PC-9 (cell line): ENCODE data around the gene KIFC1. TPM values are rescaled to one million over a fixed set of nuclear protein-coding genes. Genes with fewer than 3 reads are reported as not detected.
"Not testable (repeated sequence)": the region's sequence is repeated elsewhere in the genome, so short reads cannot be mapped to it uniquely, and the experiment has no call there.

Experiments
- BruUV-seq: library from RNA; stranded (reverse); fragments of 400-500 nt; replicated peaks from 2 replicates; lab custom pipeline; 2021; lab: Mats Ljungman, UMichigan
- CTCF ChIA-PET: fragments of 300-600 bp; sonication (Branson Sonifier 250); formaldehyde crosslinking; loops from one replicate; lab custom pipeline; 2022; ENCODE audit warnings: antibody characterized with exemption; lab: Charles Lee
- POLR2A ChIA-PET: fragments of 300-600 bp; sonication (Branson Sonifier 250); formaldehyde crosslinking; loops from one replicate; lab custom pipeline; 2022; ENCODE audit warnings: antibody characterized with exemption; ENCODE audit not compliant: unreplicated experiment; lab: Charles Lee
- DNase-seq, 2 experiments: peaks; one replicate each; pipeline versions ENCODE4 v3.0.0 to v3.0.0-alpha.2; 2015 to 2022; ENCODE audit warnings: mixed read lengths in 1 of 2
- H2AFZ ChIP-seq: fragments of 200-600 bp; sonication (generic); 2 replicates; pipeline ENCODE4 v1.8.1; 2017; ENCODE audit warnings: antibody characterized with exemption
- H3F3A ChIP-seq: fragments of 200-600 bp; sonication (generic); 2 replicates; pipeline ENCODE4 v1.8.1; 2017; ENCODE audit warnings: antibody characterized with exemption, mild to moderate bottlenecking, low read depth; ENCODE audit not compliant: insufficient read depth
- H3K27ac ChIP-seq: fragments of 200-600 bp; sonication (generic); 2 replicates; pipeline ENCODE4 v1.6.1; 2016; ENCODE audit warnings: mixed run types
- H3K27me3 ChIP-seq: fragments of 200-600 bp; sonication (generic); 2 replicates; pipeline ENCODE4 v1.6.1; 2016; ENCODE audit warnings: low read depth, mixed run types; ENCODE audit not compliant: insufficient read depth
- H3K36me3 ChIP-seq: fragments of 200-600 bp; sonication (generic); 2 replicates; pipeline ENCODE4 v1.6.1; 2016; ENCODE audit warnings: low read depth, mixed run types
- H3K4me1 ChIP-seq: fragments of 200-600 bp; sonication (generic); replicated peaks from 2 replicates; pipeline ENCODE4 v1.6.1; 2016; ENCODE audit warnings: mixed run types; ENCODE audit not compliant: insufficient read depth
- H3K4me2 ChIP-seq: fragments of 200-600 bp; sonication (generic); 2 replicates; pipeline ENCODE4 v1.6.1; 2017; ENCODE audit warnings: mixed run types
- H3K4me3 ChIP-seq: fragments of 200-600 bp; sonication (generic); 2 replicates; pipeline ENCODE4 v1.6.1; 2016; ENCODE audit warnings: mixed run types
- H3K79me2 ChIP-seq: fragments of 200-600 bp; sonication (generic); 2 replicates; pipeline ENCODE4 v1.6.1; 2017; ENCODE audit warnings: low read depth, mixed run types
- H3K9me2 ChIP-seq: fragments of 200-600 bp; sonication (generic); 2 replicates; pipeline ENCODE4 v1.8.1; 2017; ENCODE audit warnings: mild to moderate bottlenecking; ENCODE audit not compliant: insufficient read depth
- H3K9me3 ChIP-seq: fragments of 200-600 bp; sonication (generic); 2 replicates; pipeline ENCODE4 v1.8.1; 2016; ENCODE audit warnings: low read depth; ENCODE audit not compliant: insufficient read depth
- H4K20me1 ChIP-seq: fragments of 200-600 bp; sonication (generic); 2 replicates; pipeline ENCODE4 v1.8.1; 2017; ENCODE audit not compliant: insufficient read depth
- EZH2 ChIP-seq: fragments of 200-600 bp; sonication (generic); IDR thresholded peaks from 2 replicates; pipeline ENCODE4 v1.8.0; 2017; ENCODE audit warnings: antibody characterized with exemption, low read depth
- intact Hi-C: fragments of 100-400 bp; cut with micrococcal nuclease; formaldehyde crosslinking; loops from one replicate; pipeline ENCODE4 v1.10.0; 2022; ENCODE audit not compliant: unreplicated experiment
- total RNA-seq: library from RNA; stranded (reverse); gene quantifications from 2 replicates; pipeline ENCODE4 v1.2.3, GENCODE V29; 2021
- TF ChIP-seq, protein P1 (sequence below): fragments of 200-600 bp; sonication (generic); conservative IDR thresholded peaks from 2 replicates; pipeline ENCODE4 v1.6.1; 2017; ENCODE audit warnings: mixed run types, antibody characterized with exemption, mild to moderate bottlenecking, moderate library complexity

Gene KIFC1
- total RNA-seq, 1 experiment from 2014 or later = 91.4 TPM

DNA sequence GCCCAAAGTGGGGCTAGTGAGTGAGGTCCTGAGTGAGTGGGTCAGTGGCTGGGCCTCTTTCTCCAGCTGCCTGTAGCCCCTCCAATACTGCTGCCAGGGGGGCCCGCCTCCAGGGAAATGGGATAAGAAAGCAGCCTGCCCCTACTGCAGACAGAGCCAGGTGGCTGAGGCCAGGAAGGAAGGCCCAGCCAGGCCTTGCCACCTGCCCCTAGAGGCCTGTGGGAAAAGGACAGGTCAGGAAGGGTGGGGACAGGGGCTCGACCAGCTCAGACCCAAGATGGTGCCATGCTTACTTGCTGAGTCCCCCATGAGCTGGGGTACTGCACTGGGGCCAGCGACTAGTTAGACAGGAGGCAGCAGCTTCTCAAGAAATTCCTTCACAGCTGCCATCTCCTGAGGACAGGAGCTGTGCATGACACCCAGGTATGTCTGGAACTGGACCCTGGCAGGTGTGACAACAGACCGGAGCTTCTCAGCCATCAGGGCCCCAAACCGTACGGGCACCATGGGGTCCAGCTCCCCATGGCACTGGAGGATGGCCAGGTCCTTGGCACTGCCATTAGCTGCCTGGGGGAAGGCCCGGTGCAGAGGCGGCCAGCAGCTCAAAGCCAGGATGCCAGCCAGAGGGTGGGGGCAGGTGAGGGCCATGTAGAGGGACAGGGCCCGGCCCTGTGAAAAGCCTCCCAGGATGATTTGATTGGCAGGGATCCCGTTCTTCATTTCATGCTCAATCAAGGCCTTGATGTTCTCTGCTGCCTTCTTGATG is 26.2 kb upstream of the KIFC1 start:
- CTCF ChIA-PET, H3K27ac ChIP-seq: not testable (repeated sequence)

DNA sequence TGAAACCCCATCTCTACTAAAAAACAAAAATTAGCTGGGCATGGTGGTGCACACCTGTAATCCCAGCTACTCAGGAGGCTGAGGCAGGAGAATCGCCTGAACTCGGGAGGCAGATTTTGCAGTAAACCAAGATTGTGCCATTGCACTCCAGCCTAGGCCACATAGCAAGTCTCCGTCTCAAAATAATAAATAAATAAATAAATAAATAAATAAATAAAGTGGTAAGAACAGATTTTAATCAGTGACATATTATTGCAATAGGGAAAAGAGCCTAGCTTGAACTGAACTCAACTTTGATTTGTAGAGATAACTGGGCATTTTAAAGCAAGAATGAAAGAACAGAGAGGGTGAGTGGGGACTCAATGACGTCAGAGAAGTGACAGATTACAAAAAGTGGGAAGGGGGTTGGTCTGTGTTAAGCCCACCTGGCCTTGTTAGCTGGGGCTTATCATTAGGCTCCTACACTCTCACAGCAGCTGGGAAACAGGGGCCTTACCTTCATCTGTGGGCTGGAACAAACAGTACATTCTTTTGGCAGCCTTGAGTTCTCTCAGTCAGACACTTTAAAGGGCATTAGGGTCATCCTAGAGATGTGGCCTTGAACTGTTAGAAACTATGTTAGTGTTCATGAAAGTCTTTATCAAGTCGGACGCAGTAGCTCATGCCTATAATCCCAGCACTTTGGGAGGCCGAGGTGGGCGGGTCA is 24.5 kb upstream of the KIFC1 start:
- peaks cover 17% of the 10 kb centered on the region for H3K4me1 ChIP-seq
- no peak overlapping the region for H2AFZ ChIP-seq
- TF ChIP-seq, protein P1, sequence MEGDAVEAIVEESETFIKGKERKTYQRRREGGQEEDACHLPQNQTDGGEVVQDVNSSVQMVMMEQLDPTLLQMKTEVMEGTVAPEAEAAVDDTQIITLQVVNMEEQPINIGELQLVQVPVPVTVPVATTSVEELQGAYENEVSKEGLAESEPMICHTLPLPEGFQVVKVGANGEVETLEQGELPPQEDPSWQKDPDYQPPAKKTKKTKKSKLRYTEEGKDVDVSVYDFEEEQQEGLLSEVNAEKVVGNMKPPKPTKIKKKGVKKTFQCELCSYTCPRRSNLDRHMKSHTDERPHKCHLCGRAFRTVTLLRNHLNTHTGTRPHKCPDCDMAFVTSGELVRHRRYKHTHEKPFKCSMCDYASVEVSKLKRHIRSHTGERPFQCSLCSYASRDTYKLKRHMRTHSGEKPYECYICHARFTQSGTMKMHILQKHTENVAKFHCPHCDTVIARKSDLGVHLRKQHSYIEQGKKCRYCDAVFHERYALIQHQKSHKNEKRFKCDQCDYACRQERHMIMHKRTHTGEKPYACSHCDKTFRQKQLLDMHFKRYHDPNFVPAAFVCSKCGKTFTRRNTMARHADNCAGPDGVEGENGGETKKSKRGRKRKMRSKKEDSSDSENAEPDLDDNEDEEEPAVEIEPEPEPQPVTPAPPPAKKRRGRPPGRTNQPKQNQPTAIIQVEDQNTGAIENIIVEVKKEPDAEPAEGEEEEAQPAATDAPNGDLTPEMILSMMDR = no peak
- no peak for TF ChIP-seq EZH2
- no peaks in the 10 kb centered on the region for H4K20me1 ChIP-seq
- no peak overlapping the region for H3K4me2 ChIP-seq
- H3K9me3 ChIP-seq = no peaks in the 10 kb centered on the region
- no peaks in the 10 kb centered on the region for H3K36me3 ChIP-seq
- no peaks in the 10 kb centered on the region for H3K9me2 ChIP-seq
- H3K27ac ChIP-seq = no peak overlapping the region
- CTCF ChIA-PET = interaction anchor here (0.6 kb wide), 1 partner anchor 18 kb away, joined by 5 read pairs; no protein-coding TSS in a partner anchor
- POLR2A ChIA-PET = no interaction called here
- no peak overlapping the region for H3K4me3 ChIP-seq
- H3F3A ChIP-seq = peaks cover 14% of the 10 kb centered on the region; the same call in 1 of the 2 replicates
- BruUV-seq = no TSS peak
- H3K79me2 ChIP-seq = no peaks in the 10 kb centered on the region
- intact Hi-C loops = no loop called here
- no peaks in the 10 kb centered on the region for H3K27me3 ChIP-seq
- DNase-seq = no peak

More for the DNA sequence above, 26.2 kb upstream of the KIFC1 start:
- H3K4me3 ChIP-seq, intact Hi-C loops, H3K9me3 ChIP-seq, H3K27me3 ChIP-seq, H3K36me3 ChIP-seq, BruUV-seq, H3K9me2 ChIP-seq, H3K4me2 ChIP-seq, POLR2A ChIA-PET, H4K20me1 ChIP-seq, H3K79me2 ChIP-seq, DNase-seq, H2AFZ ChIP-seq: not testable (repeated sequence)
- peaks cover 34% of the 10 kb centered on the region for H3K4me1 ChIP-seq
- H3F3A ChIP-seq = peaks cover 19% of the 10 kb centered on the region; the same call in 1 of the 2 replicates

DNA sequence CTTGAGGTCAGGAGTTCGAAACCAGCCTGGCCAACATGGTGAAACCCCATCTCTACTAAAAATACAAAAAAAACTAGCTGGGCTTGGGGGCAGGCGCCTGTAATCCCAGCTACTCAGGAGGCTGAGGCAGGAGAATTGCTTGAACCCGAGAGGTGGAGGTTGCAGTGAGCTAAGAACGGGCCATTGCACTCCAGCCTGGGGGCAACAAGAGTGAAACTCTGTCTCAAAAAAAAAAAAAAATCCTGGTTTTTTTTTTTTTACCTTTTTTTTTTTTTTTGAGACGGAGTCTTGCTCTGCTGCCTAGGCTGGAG is 24.0 kb upstream of the KIFC1 start:
- POLR2A ChIA-PET, CTCF ChIA-PET, H3K27ac ChIP-seq, DNase-seq, H3K9me2 ChIP-seq, BruUV-seq, H3K79me2 ChIP-seq, H2AFZ ChIP-seq, H3K4me3 ChIP-seq, H3K27me3 ChIP-seq, H4K20me1 ChIP-seq, intact Hi-C loops, H3K4me2 ChIP-seq, H3K9me3 ChIP-seq, H3K36me3 ChIP-seq: not testable (repeated sequence)
- Histone ChIP-seq H3F3A (peaks cover 12% of the 10 kb centered on the region; the same call in 1 of the 2 replicates), H3K4me1 (peaks cover 12% of the 10 kb centered on the region; the same call in 1 of the 2 replicates)

GRCh38 chr6:33371901-33372300 is 19.7 kb upstream of the KIFC1 start:
- intact Hi-C loops, H3K9me3 ChIP-seq, H3K36me3 ChIP-seq, DNase-seq, H3K4me2 ChIP-seq, H3K27me3 ChIP-seq, H3K27ac ChIP-seq, H2AFZ ChIP-seq, BruUV-seq, H3K4me3 ChIP-seq, POLR2A ChIA-PET, H3K9me2 ChIP-seq, H4K20me1 ChIP-seq, CTCF ChIA-PET, H3K79me2 ChIP-seq: not testable (repeated sequence)
- Histone ChIP-seq H3K4me1 (peaks cover 33% of the 10 kb centered on the region), H3F3A (peaks cover 36% of the 10 kb centered on the region)
